ENCODE measurements around the gene NRG3. TPM values are rescaled to one million over a fixed set of nuclear protein-coding genes. Genes with fewer than 3 reads are reported as not detected.

Gene NRG3
- polyA plus RNA-seq, 5 donors: 0.91 to 1.5 (median 1.2) TPM

- DNase-seq: no peak
Measured at GRCh38 chr10:81882011-81882410, 7.0 kb downstream of the NRG3 start.

GRCh38 chr10:81884856-81885255 is 9.9 kb downstream of the NRG3 start:
- no peak for DNase-seq

GRCh38 chr10:81885491-81885890 is 10.5 kb downstream of the NRG3 start:
- DNase-seq: no peak

- no peak for DNase-seq
Measured at GRCh38 chr10:81886939-81887338, 11.9 kb downstream of the NRG3 start.

GRCh38 chr10:81889181-81889769 is 14.3 kb downstream of the NRG3 start:
- DNase-seq: no peak

- DNase-seq: no peak
Measured at GRCh38 chr10:81894616-81895015, 19.6 kb downstream of the NRG3 start.

- DNase-seq: no peak
Measured at GRCh38 chr10:81898518-81898917, 23.5 kb downstream of the NRG3 start.

- DNase-seq: no peak
Measured at GRCh38 chr10:81900989-81901388, 26.0 kb downstream of the NRG3 start.

GRCh38 chr10:81903472-81903871 is 28.5 kb downstream of the NRG3 start:
- no peak for DNase-seq

GRCh38 chr10:81905161-81905560 is 30.2 kb downstream of the NRG3 start:
- DNase-seq: no peak

GRCh38 chr10:81909453-81909852 is 34.5 kb downstream of the NRG3 start:
- no peak for DNase-seq

GRCh38 chr10:81911328-81911727 is 36.3 kb downstream of the NRG3 start:
- DNase-seq: no peak

- DNase-seq: no peak
Measured at GRCh38 chr10:81914736-81915503, 39.9 kb downstream of the NRG3 start.

- DNase-seq: no peak
Measured at GRCh38 chr10:81915504-81915897, 40.5 kb downstream of the NRG3 start.

GRCh38 chr10:81917666-81918065 is 42.7 kb downstream of the NRG3 start:
- DNase-seq: no peak

- no peak for DNase-seq
Measured at GRCh38 chr10:81918766-81919165, 43.8 kb downstream of the NRG3 start.

GRCh38 chr10:81920213-81920829 is 45.3 kb downstream of the NRG3 start:
- no peak for DNase-seq

- no peak for DNase-seq
Measured at GRCh38 chr10:81928119-81928518, 53.1 kb downstream of the NRG3 start.

- no peak for DNase-seq
Measured at GRCh38 chr10:81943583-81943982, 68.6 kb downstream of the NRG3 start.

GRCh38 chr10:81944609-81945008 is 69.6 kb downstream of the NRG3 start:
- DNase-seq: no peak

- DNase-seq: no peak
Measured at GRCh38 chr10:81949283-81949682, 74.3 kb downstream of the NRG3 start.

GRCh38 chr10:81950358-81950757 is 75.4 kb downstream of the NRG3 start:
- no peak for DNase-seq

GRCh38 chr10:81953420-81953819 is 78.4 kb downstream of the NRG3 start:
- DNase-seq: no peak

Data from right lung (tissue), 5 donors.